TTC549 (cell line): ENCODE results near the gene NOVA2.

Experiments
- FAIRE-seq: peaks from 2 replicates; lab custom pipeline; 2012; peaks lifted over from hg19 to GRCh38; lab: Jason Lieb, UNC

The NOVA2 gene

DNA sequence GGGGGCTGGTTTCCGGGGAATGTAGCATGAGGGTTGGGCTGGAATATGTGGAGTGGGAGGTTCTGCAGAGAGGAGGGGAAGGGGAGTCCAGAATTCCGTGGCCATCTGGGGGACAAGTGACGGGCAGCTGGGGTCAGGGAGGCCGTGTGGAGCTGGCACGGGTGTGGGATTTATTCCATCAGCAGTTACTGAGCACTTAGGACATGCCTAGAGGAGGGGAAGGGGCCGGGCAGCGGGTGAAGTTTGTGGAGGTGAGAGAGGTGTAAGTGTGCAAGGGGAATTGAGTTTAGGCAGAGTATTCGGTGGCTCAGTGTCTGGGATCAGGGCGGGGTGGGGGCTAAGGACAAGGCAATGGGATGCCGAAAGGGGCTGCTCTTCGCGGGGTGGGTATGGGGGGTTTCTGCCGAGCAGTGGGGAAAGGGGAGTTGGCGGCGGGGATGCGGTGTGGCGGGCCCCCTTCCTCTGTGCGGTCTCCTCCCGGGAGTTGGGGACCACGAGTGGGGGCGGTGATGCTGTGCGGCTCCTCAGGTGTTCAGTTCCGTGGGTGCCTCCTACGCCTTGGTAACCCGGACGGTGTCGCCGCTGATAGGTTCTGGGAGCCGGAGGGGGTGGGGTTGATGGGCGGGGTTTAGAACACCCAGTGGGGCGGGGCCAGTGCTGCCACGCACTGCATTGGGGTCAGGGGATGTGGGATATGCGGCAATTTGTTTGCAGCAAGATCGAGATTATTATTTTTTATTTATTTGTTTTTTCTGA lies 27.0 kb upstream of the NOVA2 start:
- FAIRE-seq: no peak

DNA sequence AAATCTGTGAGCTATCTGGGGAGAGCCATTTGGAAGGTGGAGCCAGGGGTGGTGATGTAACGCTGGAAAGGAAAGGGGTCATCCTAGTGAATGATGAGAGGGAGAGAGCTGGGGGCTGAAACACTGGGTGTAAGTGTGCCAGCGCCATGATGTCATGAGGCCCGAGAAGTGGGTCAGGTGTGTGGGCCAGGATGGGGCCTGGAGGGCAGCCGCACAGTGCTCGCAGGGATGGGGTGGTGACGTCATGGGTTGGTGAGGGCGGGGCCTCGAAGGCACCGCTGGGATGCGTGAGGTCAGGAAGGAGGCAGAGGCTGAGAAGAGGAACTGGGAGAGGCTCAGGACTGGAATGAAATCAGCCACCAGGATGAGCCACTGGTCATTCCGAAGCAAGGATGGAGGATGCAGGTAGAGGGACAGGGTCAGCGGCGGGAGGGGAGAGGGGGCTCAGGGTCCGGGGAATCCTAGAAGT lies 26.0 kb upstream of the NOVA2 start:
- no peak for FAIRE-seq

DNA sequence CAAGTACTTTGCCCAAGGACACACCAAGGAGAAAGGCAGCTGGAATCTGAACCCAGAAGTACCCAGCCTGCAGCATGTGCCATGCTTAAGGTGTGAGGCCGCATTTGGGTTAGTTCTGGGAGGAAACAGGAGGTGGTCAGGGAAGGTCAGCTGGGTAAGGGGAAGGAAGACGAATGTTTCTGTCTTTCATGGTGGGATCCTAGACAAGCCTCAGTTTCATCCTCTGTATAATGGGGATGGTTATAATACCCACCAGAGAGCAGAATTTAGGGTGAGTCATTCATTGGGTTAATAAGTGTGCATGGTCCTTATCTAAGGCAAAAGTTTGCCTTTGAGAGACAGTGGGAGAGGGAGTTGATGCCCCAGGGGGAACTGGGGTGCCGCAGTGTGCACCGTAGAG lies 25.2 kb upstream of the NOVA2 start:
- no peak for FAIRE-seq

DNA sequence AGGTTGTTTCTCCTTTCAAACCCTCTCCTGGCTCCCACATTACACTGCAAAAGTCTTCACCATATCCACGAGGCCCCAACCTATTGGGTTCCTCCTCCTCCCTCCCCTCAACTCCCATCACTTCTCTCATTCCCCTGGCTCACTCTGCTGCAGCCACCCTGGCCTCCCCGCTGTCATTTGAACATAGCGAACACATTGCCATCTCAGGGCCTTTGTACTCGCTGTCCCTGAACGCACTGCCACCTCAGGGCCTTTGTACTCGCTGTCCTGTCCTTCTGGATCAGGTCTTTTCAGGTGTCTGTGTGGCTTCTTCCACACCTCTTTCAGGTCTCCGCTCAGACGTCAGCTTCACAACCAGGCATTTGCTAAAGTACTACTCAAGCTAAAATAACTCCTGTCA lies 23.3 kb upstream of the NOVA2 start:
- FAIRE-seq: no peak

DNA sequence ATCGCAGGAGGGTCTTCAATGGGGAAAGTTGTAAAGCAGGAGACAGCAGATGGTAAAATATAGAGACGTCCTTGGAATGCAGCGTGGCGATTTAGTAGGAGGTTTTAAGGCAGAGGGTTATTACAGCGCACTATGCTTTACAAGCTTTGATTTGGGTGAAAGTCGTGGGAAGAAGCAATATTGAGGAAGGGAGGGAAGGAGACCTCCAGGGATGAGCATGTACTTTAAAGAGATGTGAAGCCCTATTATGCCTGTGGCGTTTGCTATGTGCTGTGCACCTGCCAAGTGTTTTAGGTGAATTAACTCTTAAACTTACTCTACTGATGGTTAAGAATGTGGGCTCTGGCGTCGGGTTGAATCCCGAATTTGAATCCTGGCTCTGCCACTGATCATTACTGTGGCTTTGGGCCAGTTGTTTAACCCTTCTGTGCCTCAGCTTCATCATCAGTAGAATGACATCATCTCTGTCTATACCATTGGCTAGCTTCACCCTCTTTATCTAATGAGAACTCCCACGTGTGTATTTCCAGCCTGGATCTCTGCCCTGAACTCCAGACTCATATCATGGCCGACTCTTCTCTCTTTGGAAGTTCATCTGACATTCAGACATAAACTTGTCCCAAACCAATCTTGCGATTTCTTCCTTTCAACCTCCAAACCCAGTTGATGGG lies 22.2 kb upstream of the NOVA2 start:
- no peak for FAIRE-seq

DNA sequence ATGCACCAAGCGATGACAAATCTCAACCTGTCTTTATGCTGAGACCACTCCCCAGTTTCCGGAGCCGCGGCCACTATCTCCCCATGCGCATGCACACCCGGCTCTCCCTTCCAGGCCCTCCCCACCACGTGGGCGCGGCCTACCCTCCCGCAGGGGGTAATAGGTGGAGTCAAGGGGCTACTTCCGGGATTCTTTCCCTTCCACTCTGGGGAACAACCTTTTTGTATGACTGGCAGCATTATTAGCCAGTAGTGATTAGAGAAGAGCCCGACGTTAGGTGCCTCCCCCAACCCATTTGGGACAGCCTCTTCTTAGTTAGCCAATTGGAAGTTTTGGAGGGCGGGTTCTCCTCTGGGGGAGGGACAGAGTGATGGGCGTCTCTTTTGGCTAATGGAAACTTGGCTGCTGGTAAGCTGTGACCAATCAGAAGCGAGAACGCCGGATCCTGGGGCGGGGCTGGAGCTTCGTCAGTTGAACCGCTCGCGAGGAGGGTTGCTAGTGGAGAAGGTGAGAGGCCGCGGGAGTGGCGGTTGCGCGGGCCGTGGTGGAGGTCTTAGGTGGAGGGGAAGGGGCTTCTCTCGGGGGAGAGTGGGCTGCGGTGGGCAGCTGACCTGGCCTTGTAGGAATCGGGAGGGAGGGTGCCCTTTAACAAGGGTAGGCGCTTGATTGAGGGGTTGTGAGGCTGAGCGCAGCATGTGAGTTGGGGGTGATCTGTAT lies 21.5 kb upstream of the NOVA2 start, which contains the start of gene CCDC61:
Gene CCDC61 (plus strand): TSS at position 470 of the 717 bp plus-strand sequence. CDS start 7,552 bp downstream, outside the sequence.
- peak; percentile 98 for FAIRE-seq

DNA sequence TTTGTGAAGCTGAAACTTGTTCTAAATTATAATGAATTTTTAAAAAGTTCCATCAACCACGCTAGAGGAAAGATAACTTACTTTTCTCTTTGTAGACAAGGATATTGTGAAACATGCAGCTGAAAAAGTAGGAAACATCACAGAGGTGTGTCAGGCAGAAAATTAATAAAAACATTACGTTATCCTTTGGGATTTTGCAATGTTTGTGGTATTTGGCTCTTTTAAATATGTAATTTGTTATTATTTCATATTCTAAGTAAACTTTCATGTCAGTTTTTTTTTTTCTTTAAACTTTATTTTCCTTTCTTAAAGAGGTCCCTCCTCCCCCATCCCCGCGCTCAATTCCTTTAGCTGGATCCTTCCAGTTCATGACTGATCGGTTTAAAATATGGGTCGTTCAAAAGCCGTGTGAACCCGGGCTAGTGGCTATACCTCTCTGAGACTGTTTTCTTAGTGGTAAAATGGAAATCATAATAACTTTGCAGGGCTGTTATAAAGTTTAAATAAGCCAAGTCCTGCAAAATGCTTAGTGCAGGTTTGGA lies 20.9 kb upstream of the NOVA2 start:
- FAIRE-seq: no peak

DNA sequence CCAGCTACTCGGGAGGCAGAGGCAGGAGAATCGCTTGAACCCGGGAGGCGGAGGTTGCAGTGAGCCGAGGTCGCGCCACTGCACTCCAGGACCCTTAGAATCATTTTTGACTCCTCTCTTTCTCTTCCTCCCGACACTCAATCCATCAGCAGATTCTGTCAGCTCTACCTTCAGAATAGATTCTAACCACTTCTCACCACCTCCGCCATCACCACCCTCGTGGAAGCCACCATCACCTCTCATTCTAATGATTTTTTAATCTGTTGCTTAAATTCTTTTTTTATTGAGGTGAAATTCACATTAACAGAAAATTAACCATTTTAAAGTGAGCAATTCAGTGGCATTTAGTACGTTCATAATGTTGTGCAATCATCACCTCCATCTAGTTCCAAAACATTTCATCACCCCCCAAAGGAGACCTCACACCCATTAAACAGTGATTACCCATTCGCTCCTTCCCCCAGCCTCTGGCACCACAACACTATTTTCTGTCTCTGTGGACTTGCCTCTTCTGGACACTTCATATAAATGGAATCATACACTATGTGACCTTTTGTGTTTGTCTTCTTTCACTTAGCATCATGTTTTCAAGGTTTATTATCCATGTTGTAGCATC lies 16.6 kb upstream of the NOVA2 start:
- FAIRE-seq: no peak

DNA sequence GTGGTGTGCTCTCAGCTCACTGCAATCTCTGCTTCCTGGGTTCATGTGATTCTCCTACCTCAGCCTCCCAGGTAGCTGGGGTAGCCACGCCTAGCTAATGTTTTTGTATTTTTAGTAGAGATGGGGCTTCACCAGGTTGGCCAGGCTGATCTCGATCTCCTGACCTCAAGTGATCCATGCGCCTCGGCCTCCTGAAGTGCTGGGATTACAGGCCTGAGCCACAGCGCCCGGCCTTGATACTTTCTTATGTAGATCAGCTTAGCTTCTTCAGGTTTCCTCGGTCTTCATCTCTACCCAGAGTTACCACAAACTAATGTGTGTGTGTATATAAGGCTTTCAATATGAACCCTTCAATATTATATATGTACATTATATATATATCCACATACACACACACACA lies 11.7 kb upstream of the NOVA2 start:
- no peak for FAIRE-seq

DNA sequence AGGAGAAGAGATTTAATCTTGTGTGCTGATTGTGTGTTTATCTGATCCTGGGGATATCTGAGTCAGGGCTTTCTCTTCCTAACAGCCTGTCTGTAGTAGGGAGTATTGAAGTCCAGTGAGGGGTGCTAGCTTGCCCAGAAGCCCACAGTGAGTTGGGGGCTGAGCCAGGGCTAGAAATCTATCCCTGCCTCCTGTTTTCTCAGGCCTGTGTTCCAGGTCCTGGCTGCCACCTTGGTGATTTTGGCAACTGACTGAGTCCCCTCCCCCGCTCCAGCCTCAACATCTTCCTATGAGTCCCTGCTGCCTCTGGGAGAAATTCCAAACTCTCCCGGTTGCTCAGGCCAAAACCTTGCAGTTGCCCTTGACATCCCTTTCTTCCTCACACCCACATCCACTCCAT lies 7.7 kb upstream of the NOVA2 start:
- no peak for FAIRE-seq

DNA sequence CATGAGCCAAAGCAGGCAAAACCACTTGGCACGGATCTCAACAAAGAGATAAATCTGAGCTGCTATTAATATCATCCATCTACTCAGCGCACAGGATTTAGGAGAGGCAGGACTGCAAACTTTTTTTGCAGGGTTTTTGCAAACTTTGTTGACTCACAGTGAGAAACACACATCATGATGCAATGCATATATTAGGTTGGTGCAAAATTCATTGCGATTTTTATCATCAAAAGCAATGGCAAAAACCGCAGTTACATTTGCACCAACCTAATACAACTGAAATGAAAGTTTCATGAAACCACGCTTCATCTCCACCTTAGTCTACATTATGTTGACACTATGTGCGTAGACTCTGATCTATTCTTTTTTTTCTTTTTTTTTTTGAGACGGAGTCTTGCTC lies 4.5 kb upstream of the NOVA2 start:
- no peak for FAIRE-seq

DNA sequence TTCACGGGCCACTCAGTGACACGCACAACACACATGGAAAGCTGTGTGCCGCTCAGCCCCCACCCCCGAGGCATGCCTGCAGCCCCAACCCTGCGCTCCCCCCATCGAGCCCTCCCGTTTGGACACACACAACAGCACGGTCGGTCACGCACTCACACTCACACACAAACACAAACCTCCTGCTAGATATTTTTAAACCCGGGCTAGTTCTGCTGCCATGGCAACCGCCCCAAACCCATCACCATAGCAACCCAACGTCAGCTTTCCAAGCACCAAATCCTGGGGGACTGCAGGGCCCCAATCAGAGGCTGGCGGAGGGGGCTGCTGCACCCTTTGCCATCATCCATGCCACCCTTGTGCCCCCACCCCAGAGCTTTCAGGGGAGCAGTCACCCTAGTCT lies 2.5 kb upstream of the NOVA2 start:
- no peak for FAIRE-seq

DNA sequence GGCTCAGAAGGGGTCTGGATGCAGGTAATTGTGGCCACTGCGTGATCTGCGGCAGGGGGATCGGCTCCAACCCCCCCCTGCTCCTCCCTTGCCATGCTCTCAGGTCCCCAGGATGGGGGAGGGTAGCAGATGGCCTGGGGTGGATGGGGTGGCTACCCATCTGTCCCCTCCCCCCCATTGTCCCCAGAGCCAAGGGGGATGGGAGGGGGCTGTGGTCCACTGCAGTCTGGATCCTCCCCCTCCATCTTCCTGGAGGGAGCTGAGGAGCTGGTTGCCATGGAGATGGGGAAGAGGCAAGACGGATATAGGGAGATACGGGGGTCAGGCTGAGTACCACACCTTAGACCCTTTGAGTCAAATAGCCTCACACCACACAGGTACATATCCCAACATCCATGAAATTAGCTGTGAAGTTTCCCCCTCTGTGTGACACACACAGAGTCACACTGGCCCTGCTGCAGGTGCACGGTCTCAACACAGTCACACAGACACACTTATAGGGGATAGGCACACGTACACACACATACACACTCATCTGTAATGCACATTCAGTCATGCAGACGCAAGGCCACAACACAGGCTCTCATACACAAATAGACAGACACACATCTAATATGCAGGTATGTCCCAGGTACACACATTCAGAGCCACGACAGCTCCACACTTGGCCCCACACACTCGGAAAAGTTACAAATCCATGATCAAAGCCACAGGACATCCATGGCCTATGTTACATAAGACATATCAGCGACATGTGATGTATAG lies 1.8 kb upstream of the NOVA2 start:
- FAIRE-seq: no peak

DNA sequence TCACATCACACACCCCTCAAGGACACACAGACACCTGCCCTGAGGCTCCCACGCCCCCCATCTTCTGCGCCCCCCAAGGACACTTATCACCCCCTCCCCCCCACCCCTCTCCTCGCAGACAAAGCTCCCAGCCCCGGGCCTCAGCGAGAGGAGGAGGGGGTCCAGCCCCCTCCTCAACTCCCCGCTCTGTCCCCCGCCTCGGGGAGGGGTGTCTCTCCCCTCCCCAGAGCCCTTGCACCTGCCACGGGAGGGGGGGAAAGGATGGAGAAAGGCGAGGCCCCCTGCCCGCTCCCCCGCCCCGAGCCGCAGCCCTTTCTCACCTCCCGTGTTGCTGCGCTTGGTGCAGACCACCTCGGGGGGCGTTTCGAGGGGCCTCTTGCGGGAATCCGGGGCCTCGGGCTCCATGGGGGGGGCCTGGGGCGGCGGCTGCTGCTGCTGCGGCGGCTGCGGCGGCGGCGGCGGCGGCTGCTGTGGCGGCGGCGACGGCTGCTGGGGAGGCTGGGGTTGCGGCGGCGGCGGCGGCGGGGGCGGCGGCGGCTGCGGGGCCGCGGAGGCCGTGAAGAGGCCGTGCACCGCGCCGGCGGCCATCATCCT lies 621 bp downstream of the NOVA2 start:
- FAIRE-seq: no peak

DNA sequence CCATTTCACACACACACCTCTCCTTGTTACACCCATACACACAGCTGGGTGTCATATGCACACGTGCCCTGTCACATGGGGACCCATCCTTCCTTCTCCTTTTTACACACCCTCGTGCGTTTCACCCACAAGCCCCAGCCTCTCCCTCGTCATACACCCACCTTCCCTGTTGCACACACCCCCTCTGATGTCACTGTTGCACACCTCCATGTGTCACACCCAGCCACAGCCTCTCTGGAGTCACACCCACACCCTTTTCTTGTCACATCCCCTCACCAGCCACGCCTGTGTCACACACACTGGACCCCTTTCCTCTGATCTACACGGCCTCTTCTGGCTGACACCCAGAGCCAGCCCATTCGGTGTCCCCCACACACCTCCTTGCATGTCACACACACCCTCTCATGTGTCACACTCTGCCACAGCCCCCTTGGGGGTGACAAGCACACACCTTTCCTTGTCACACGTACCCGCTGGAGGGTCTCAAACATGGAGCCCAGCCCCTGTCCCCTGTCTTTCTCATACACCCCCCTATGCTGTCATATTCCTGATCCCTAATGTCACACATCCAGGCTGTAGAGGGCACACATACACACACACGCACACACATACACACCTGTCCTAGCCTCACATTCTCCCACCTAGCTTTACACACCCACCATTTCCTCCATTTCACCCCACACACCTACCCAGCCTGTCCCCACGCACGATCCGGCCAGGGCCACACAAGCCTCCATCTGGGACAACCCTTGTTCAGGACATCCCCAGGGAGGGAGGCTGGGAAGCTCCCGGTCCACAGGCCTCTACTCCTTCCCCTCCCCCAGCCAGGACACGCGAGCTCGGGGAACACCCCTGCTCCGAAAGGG lies 1.4 kb downstream of the NOVA2 start:
- FAIRE-seq: no peak

DNA sequence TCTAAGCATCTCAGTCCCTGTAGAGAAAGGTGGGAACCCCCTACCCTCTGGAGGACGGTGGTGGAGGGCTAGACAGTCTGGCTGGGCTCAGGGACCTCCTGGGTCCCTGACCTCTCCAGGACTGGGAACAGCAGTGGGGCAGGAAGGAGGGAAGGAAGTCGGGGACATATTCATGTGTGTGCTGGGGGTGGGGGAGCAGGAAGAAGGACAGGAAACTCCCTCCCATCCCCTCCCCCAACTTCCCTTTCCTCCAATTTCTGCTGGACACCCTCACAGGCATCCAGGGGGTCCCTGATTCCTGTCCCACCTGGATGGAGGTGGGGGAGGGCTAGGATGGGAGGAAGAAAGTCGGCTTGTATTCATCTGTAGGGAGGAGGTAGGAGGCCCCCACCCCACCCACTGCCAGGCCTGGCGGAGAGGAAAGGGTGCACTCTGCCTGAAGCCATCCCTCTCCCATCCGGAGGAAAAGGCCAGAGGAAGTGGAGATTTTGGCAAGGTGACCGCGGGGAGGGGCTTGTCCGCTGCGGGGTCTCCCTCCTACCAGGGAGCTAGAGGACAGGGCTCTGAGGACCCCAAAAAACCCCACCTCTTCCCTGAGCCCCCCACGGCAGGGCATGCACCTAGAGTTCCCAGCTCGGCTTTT lies 2.3 kb downstream of the NOVA2 start:
- no peak for FAIRE-seq

DNA sequence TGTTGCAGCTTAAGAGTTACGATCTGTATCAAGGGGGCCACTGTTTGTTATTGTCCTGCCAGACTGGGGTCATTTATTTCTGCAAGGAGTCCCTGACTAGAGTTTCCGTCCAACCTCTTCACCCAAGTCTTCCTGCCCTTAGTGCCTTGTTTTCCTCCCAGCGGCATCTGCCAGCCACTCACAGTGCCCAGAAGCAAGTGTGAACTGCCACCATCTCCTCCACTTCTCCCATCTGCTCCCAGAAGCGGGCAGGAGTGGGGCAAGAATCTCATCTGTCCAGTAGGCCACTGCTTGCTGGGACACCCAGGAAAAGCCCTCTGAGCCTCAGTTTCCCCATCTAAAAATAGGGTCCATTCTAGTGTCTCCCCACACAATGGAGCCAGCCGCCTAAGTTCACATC lies 4.0 kb downstream of the NOVA2 start:
- no peak for FAIRE-seq

DNA sequence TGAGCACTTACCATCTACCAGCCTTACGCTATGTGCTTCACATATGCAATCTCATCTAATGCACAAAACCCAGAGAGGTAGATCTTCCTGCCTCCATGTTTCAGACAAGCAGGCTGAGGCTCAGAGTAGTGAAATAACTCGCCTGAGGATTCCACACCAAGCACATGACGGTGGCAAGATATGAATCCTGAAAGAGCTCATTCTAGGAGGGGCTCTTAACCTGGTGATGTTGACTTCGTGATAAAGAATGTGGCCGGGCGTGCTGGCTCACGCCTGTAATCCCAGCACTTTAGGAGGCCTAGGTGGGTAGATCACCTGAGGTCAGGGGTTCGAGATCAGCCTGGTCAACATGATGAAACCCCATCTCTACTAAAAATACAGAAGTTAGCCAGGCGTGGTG lies 5.0 kb downstream of the NOVA2 start:
- FAIRE-seq: no peak

DNA sequence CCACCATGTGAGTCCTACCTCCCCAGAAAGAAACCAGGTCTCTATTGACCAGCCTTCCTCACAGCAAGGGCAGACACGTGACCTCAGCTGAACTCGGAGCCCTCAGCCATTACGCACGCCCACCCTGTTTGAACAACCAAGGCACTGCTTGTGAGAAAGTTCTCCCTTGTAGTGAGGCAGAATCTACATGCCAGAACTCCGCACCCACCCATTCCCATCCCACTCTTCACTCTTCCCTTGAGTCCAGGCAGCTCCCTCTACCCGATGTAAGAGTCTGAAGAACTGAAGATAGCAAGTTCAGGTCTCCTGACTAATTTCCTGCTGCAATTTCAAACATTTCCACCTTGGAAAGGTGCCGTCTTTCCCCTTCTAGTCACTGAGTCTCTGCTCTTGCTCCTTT lies 6.4 kb downstream of the NOVA2 start:
- FAIRE-seq: no peak

DNA sequence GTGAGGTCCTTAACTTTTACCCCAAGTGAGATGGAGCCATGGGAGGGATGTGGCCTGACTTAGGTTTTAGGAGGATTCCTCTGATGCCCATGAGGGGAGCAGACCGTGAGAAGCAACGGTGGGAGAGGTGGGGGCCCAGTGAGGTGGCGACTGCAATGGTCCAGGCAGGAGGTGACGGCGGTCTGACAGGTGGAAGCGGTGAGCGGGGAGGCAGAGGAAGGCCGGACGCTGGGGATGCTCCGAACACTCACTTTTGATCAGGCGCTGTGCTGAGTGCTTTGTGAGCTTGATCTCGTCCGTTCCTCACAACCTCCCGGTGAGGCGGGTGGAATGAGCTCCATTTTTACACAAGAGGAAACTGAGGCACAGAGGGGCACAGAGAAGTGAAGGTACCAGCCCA lies 11.6 kb downstream of the NOVA2 start:
- no peak for FAIRE-seq
